Activated CD4-positive, alpha-beta T cell treated with anti-CD3 and anti-CD28 coated beads, Interleukin-2, amount 10 ng/mL, durations not matched to agents 24 days and 14 days (primary cell): ENCODE measurements around the gene SCAF4. TPM values are rescaled to one million over a fixed set of nuclear protein-coding genes. Genes with fewer than 3 reads are reported as not detected.
"Not testable (repeated sequence)": the region's sequence is repeated elsewhere in the genome, so short reads cannot be mapped to it uniquely, and the experiment has no call there.

Source experiments
- DNase-seq: peaks from one replicate; pipeline ENCODE4 v3.0.0; 2022
- H3K27ac Mint-ChIP-seq: one replicate; pipeline ENCODE4 v1.8.0; 2022; ENCODE audit warnings: mild to moderate bottlenecking, mixed read lengths
- H3K27me3 Mint-ChIP-seq: one replicate; pipeline ENCODE4 v1.8.0; 2022; ENCODE audit warnings: mixed read lengths
- H3K36me3 Mint-ChIP-seq: one replicate; pipeline ENCODE4 v1.8.0; 2022; ENCODE audit warnings: low read depth, mild to moderate bottlenecking, mixed read lengths
- H3K4me1 Mint-ChIP-seq: one replicate; pipeline ENCODE4 v1.8.0; 2021; ENCODE audit warnings: mixed read lengths
- H3K4me3 Mint-ChIP-seq: one replicate; pipeline ENCODE4 v1.8.0; 2022; ENCODE audit warnings: mild to moderate bottlenecking, moderate library complexity, mixed read lengths
- H3K9me3 Mint-ChIP-seq: one replicate; pipeline ENCODE4 v1.8.0; 2021; ENCODE audit warnings: mixed read lengths
- intact Hi-C: fragments of 100-400 bp; cut with micrococcal nuclease; formaldehyde crosslinking; loops from one replicate; pipeline ENCODE4 v1.15.1; 2023
- total RNA-seq: library from RNA; stranded (reverse); gene quantifications from 2 replicates; pipeline ENCODE4 v1.2.3, GENCODE V29; 2022

The SCAF4 gene
- total RNA-seq, 1 donor from 2014 or later, result 65.7 TPM

GRCh38 chr21:31668651-31669491, 63.0 kb downstream of the SCAF4 start:
- no peaks in the 10 kb centered on the region for H3K27me3 Mint-ChIP-seq
- peak overlapping the region; percentile 78 for H3K27ac Mint-ChIP-seq
- H3K9me3 Mint-ChIP-seq, result no peaks in the 10 kb centered on the region
- no peak for DNase-seq
- peaks cover 62% of the 10 kb centered on the region for H3K36me3 Mint-ChIP-seq
- intact Hi-C loops, result loop anchor here (5.0 to 10.0 kb wide), 2 partner anchors 38 to 606 kb away; partner anchors contain the start of gene MIS18A
- peaks cover 48% of the 10 kb centered on the region for H3K4me1 Mint-ChIP-seq
- H3K4me3 Mint-ChIP-seq, result no peak overlapping the region

- no peaks in the 10 kb centered on the region for H3K27me3 Mint-ChIP-seq
- no peak overlapping the region for H3K27ac Mint-ChIP-seq
- no peak overlapping the region for H3K4me3 Mint-ChIP-seq
- peaks cover 55% of the 10 kb centered on the region for H3K4me1 Mint-ChIP-seq
- no peaks in the 10 kb centered on the region for H3K9me3 Mint-ChIP-seq
- intact Hi-C loops, result loop anchor here (5.0 to 10.0 kb wide), 2 partner anchors 40 to 607 kb away; partner anchors contain the start of gene MIS18A
- peaks cover 69% of the 10 kb centered on the region for H3K36me3 Mint-ChIP-seq
- DNase-seq, result no peak
Observed at GRCh38 chr21:31667639-31668038, 64.3 kb downstream of the SCAF4 start.

GRCh38 chr21:31667132-31667531, 64.8 kb downstream of the SCAF4 start:
- H3K4me3 Mint-ChIP-seq, result peak overlapping the region; percentile 5
- DNase-seq, result no peak
- no peak overlapping the region for H3K27ac Mint-ChIP-seq
- no peaks in the 10 kb centered on the region for H3K9me3 Mint-ChIP-seq
- intact Hi-C loops, result loop anchor here (5.0 to 10.0 kb wide), 2 partner anchors 40 to 608 kb away; partner anchors contain the start of gene MIS18A
- H3K4me1 Mint-ChIP-seq, result peaks cover 60% of the 10 kb centered on the region
- H3K36me3 Mint-ChIP-seq, result peaks cover 71% of the 10 kb centered on the region
- no peaks in the 10 kb centered on the region for H3K27me3 Mint-ChIP-seq

- Mint-ChIP-seq H3K4me3 (peak overlapping the region; percentile 5), H3K4me1 (peaks cover 65% of the 10 kb centered on the region), H3K36me3 (peaks cover 76% of the 10 kb centered on the region), H3K9me3 (no peaks in the 10 kb centered on the region), H3K27me3 (no peaks in the 10 kb centered on the region), H3K27ac (no peak overlapping the region)
- DNase-seq, result no peak
- intact Hi-C loops, result loop anchor here (5.0 to 10.0 kb wide), 2 partner anchors 41 to 608 kb away; partner anchors contain the start of gene MIS18A
Observed at GRCh38 chr21:31666445-31667010, 65.4 kb downstream of the SCAF4 start.

GRCh38 chr21:31665869-31666268, 66.0 kb downstream of the SCAF4 start:
- H3K9me3 Mint-ChIP-seq, DNase-seq, H3K27ac Mint-ChIP-seq, H3K27me3 Mint-ChIP-seq: not testable (repeated sequence)
- intact Hi-C loops, result loop anchor here (5.0 to 10.0 kb wide), 2 partner anchors 41 to 609 kb away; partner anchors contain the start of gene MIS18A
- Mint-ChIP-seq H3K4me1 (peaks cover 69% of the 10 kb centered on the region), H3K36me3 (peaks cover 75% of the 10 kb centered on the region), H3K4me3 (peak overlapping the region; percentile 55)

GRCh38 chr21:31665397-31665796, 66.5 kb downstream of the SCAF4 start:
- H3K4me1 Mint-ChIP-seq, result peaks cover 72% of the 10 kb centered on the region
- peak overlapping the region; percentile 35 for H3K27ac Mint-ChIP-seq
- peak overlapping the region; percentile 55 for H3K4me3 Mint-ChIP-seq
- intact Hi-C loops, result loop anchor here (5.0 to 10.0 kb wide), 2 partner anchors 42 to 609 kb away; partner anchors contain the start of gene MIS18A
- no peaks in the 10 kb centered on the region for H3K9me3 Mint-ChIP-seq
- no peaks in the 10 kb centered on the region for H3K27me3 Mint-ChIP-seq
- peak; percentile 73 for DNase-seq
- H3K36me3 Mint-ChIP-seq, result peaks cover 76% of the 10 kb centered on the region

GRCh38 chr21:31663584-31664249, 68.2 kb downstream of the SCAF4 start:
- Mint-ChIP-seq H3K9me3 (peaks cover 3% of the 10 kb centered on the region), H3K36me3 (peaks cover 73% of the 10 kb centered on the region), H3K27ac (no peak overlapping the region), H3K4me3 (peak overlapping the region; percentile 31), H3K4me1 (peaks cover 73% of the 10 kb centered on the region), H3K27me3 (no peaks in the 10 kb centered on the region)
- DNase-seq, result no peak
- intact Hi-C loops, result loop anchor here (10.0 kb wide), 1 partner anchor 611 kb away; the partner anchor contains the start of gene MIS18A

- Mint-ChIP-seq H3K4me1 (peaks cover 63% of the 10 kb centered on the region), H3K4me3 (peak overlapping the region; percentile 96), H3K36me3 (peaks cover 46% of the 10 kb centered on the region), H3K9me3 (peaks cover 3% of the 10 kb centered on the region), H3K27me3 (no peaks in the 10 kb centered on the region), H3K27ac (peak overlapping the region; percentile 93)
- intact Hi-C loops, result loop anchor here (10.0 kb wide), 1 partner anchor 614 kb away; the partner anchor contains the start of gene MIS18A
- DNase-seq, result no peak
Observed at GRCh38 chr21:31660591-31660990, 71.3 kb downstream of the SCAF4 start.

GRCh38 chr21:31660259-31660565, 71.7 kb downstream of the SCAF4 start:
- no peak for DNase-seq
- H3K4me1 Mint-ChIP-seq, result peaks cover 61% of the 10 kb centered on the region
- H3K27me3 Mint-ChIP-seq, result no peaks in the 10 kb centered on the region
- peak overlapping the region; percentile 93 for H3K27ac Mint-ChIP-seq
- peaks cover 43% of the 10 kb centered on the region for H3K36me3 Mint-ChIP-seq
- intact Hi-C loops, result loop anchor here (10.0 kb wide), 1 partner anchor 615 kb away; the partner anchor contains the start of gene MIS18A
- peak overlapping the region; percentile 96 for H3K4me3 Mint-ChIP-seq
- H3K9me3 Mint-ChIP-seq, result peaks cover 3% of the 10 kb centered on the region

- Mint-ChIP-seq H3K4me3 (peak within 1 kb of the TSS; percentile 96), H3K9me3 (peaks cover 3% of the 10 kb centered on the region), H3K27ac (peak within 1 kb of the TSS; percentile 100), H3K36me3 (peaks cover 40% of the 10 kb centered on the region), H3K27me3 (no peaks in the 10 kb centered on the region), H3K4me1 (peaks cover 63% of the 10 kb centered on the region)
- intact Hi-C loops, result loop anchor here (1.0 to 10.0 kb wide), 7 partner anchors 73 to 941 kb away; partner anchors contain the start of genes KRTAP21-3, MIS18A, SCAF4 and TIAM1
- peak; percentile 99 for DNase-seq
Observed at GRCh38 chr21:31659536-31660258, 72.2 kb downstream of the SCAF4 start, which contains the start of gene SOD1. Gene SOD1 (plus strand): TSS chr21:31659693. CDS start chr21:31659770, 77 bp downstream.

GRCh38 chr21:31659286-31659535, 72.7 kb downstream of the SCAF4 start:
- Mint-ChIP-seq H3K9me3 (peaks cover 3% of the 10 kb centered on the region), H3K36me3 (peaks cover 36% of the 10 kb centered on the region)

GRCh38 chr21:31658053-31658452, 73.9 kb downstream of the SCAF4 start:
- no peak for DNase-seq

More at GRCh38 chr21:31659286-31659535, 72.7 kb downstream of the SCAF4 start:
- H3K27ac Mint-ChIP-seq, result peak overlapping the region; percentile 100
- no peaks in the 10 kb centered on the region for H3K27me3 Mint-ChIP-seq
- H3K4me1 Mint-ChIP-seq, result peaks cover 63% of the 10 kb centered on the region
- peak overlapping the region; percentile 94 for H3K4me3 Mint-ChIP-seq
- intact Hi-C loops, result loop anchor here (1.0 to 5.0 kb wide), 6 partner anchors 73 to 940 kb away; partner anchors contain the start of genes KRTAP21-3, SCAF4 and TIAM1
- DNase-seq, result no peak

More at GRCh38 chr21:31658053-31658452, 73.9 kb downstream of the SCAF4 start:
- Mint-ChIP-seq H3K4me1 (peaks cover 58% of the 10 kb centered on the region), H3K36me3 (peaks cover 28% of the 10 kb centered on the region), H3K4me3 (no peak overlapping the region), H3K9me3 (peaks cover 3% of the 10 kb centered on the region), H3K27ac (no peak overlapping the region), H3K27me3 (no peaks in the 10 kb centered on the region)
- intact Hi-C loops, result loop anchor here (2.0 to 5.0 kb wide), 3 partner anchors 103 to 939 kb away; partner anchors contain the start of genes KRTAP21-3 and TIAM1
